Liver (tissue), 9 donors: ENCODE results near the gene C5. TPM values are rescaled to one million over a fixed set of nuclear protein-coding genes. Genes with fewer than 3 reads are reported as not detected.
A peak's percentile ranks its signal among the peaks of the same experiment; 100 is the strongest.

Source experiments
- DNase-seq: peaks from one replicate; pipeline ENCODE4 v3.0.0-alpha.2; 2017; ENCODE audit warnings: low spot score
- H3K27ac ChIP-seq, 2 donors: one replicate each; pipeline ENCODE4 v1.7.0; 2013; ENCODE audit warnings: inconsistent platforms in 2 of 2, low read length in 2 of 2, control low read depth in 1 of 2, low read depth in 1 of 2, mild to moderate bottlenecking in 1 of 2
- H3K27me3 ChIP-seq, 4 donors: one replicate each; pipeline versions ENCODE4 v1.6.1 to v1.7.0; 2013; ENCODE audit warnings: low read length in 3 of 4, inconsistent platforms in 1 of 4, mild to moderate bottlenecking in 1 of 4, moderate library complexity in 1 of 4; ENCODE audit not compliant: control insufficient read depth in 4 of 4, insufficient read depth in 4 of 4
- H3K36me3 ChIP-seq, 4 donors: one replicate each; pipeline versions ENCODE4 v1.6.1 to v1.7.0; 2013; ENCODE audit warnings: low read length in 3 of 4, mild to moderate bottlenecking in 3 of 4, low read depth in 1 of 4, moderate library complexity in 1 of 4; ENCODE audit not compliant: control insufficient read depth in 4 of 4, insufficient read depth in 3 of 4
- H3K4me1 ChIP-seq, 4 donors: one replicate each; pipeline versions ENCODE4 v1.6.1 to v1.7.0; 2013; ENCODE audit warnings: low read length in 3 of 4, mild to moderate bottlenecking in 3 of 4, moderate library complexity in 1 of 4; ENCODE audit not compliant: control insufficient read depth in 4 of 4, insufficient read depth in 4 of 4
- H3K4me3 ChIP-seq, 3 donors: one replicate each; pipeline versions ENCODE4 v1.6.1 to v1.7.0; 2013; ENCODE audit warnings: low read length in 3 of 3, control low read depth in 1 of 3, low read depth in 1 of 3, mild to moderate bottlenecking in 1 of 3
- H3K9ac ChIP-seq, 2 donors: one replicate each; pipeline ENCODE4 v1.7.0; 2013; ENCODE audit warnings: low read length in 2 of 2, mild to moderate bottlenecking in 2 of 2, moderate library complexity in 2 of 2, control low read depth in 1 of 2, low read depth in 1 of 2
- H3K9me3 ChIP-seq, 4 donors: one replicate each; pipeline versions ENCODE4 v1.6.1 to v1.7.0; 2013; ENCODE audit warnings: low read length in 3 of 4; ENCODE audit not compliant: control insufficient read depth in 4 of 4
- EGR1 ChIP-seq, 2 donors: IDR thresholded peaks; 2 replicates each; pipeline ENCODE4 v1.6.1; 2016 to 2018; ENCODE audit warnings: antibody characterized with exemption in 2 of 2, low read depth in 2 of 2
- FOXA1 ChIP-seq: IDR thresholded peaks from 2 replicates; pipeline ENCODE4 v1.6.1; 2016; ENCODE audit warnings: antibody characterized with exemption
- FOXA2 ChIP-seq: IDR thresholded peaks from 2 replicates; pipeline ENCODE4 v1.6.1; 2016; ENCODE audit warnings: antibody characterized with exemption
- HNF4A ChIP-seq, 2 donors: conservative IDR thresholded peaks; 2 replicates each; pipeline ENCODE4 v1.6.1; 2016; ENCODE audit warnings: antibody characterized with exemption in 2 of 2, mild to moderate bottlenecking in 2 of 2
- JUND ChIP-seq, 2 donors: IDR thresholded peaks; 2 replicates each; pipeline ENCODE4 v1.6.1; 2016; ENCODE audit warnings: antibody characterized with exemption in 2 of 2
- NR2F2 ChIP-seq: IDR thresholded peaks from 2 replicates; pipeline ENCODE4 v1.6.1; 2016; ENCODE audit warnings: antibody characterized with exemption
- RAD21 ChIP-seq, 2 donors: IDR thresholded peaks; 2 replicates each; pipeline ENCODE4 v1.6.1; 2016; ENCODE audit warnings: antibody characterized with exemption in 2 of 2, mild to moderate bottlenecking in 2 of 2
- RXRA ChIP-seq, 2 donors: IDR thresholded peaks; 2 replicates each; pipeline ENCODE4 v1.6.1; 2017 to 2018; ENCODE audit warnings: antibody characterized with exemption in 2 of 2, mild to moderate bottlenecking in 1 of 2
- SP1 ChIP-seq: IDR thresholded peaks from 2 replicates; pipeline ENCODE4 v1.6.1; 2018; ENCODE audit warnings: antibody characterized with exemption, mild to moderate bottlenecking
- YY1 ChIP-seq: IDR thresholded peaks from 2 replicates; pipeline ENCODE4 v1.6.1; 2016; ENCODE audit warnings: antibody characterized with exemption, mild to moderate bottlenecking
- ZBTB33 ChIP-seq: IDR thresholded peaks from 2 replicates; pipeline ENCODE4 v1.6.1; 2016; ENCODE audit warnings: antibody characterized with exemption
- WGBS: extraction: QIAGEN DNeasy Blood & Tissue Kit; methylation state at CpG from one replicate; pipeline ENCODE4 v1.1.7; 2013; 5-methylcytosine and 5-hydroxymethylcytosine counted together
- polyA plus RNA-seq, 2 donors: library from polyadenylated mRNA; stranded (reverse) in 1 of 2; unstranded in 1 of 2; fragments of 200-250 nt in 1 of 2; fragments of >200 nt in 1 of 2; fragmentation: Nextera tagmentation in 1 of 2; extraction: Ambion mirVana in 1 of 2; gene quantifications; one replicate each; pipeline versions ENCODE4 v1.2.1 to v1.2.3, GENCODE V29; 2013 to 2015
- total RNA-seq, 2 donors: library from RNA; depleted of rRNA; stranded (reverse); fragments of >200 nt; gene quantifications; one replicate each; pipeline ENCODE4 v1.2.3, GENCODE V29; 2014
- donor health status: healthy.
- donor health status: healthy.
- donor health status: healthy.
- donor health status: healthy.
- donor health status: healthy.

Gene C5
- total and polyA plus RNA-seq, 4 donors = 127 to 485 (median 361) TPM

GRCh38 chr9:120918931-120919842 is 130.9 kb downstream of the C5 start:
- H3K4me3 ChIP-seq = no peak overlapping the region
- H3K4me1 ChIP-seq = peaks cover 0 to 10% (median 0%) of the 10 kb centered on the region in 4 donors
- peak overlapping the region; percentile 29 to 33 for H3K27ac ChIP-seq
- no peaks in the 10 kb centered on the region for H3K9me3 ChIP-seq
- no peaks in the 10 kb centered on the region for H3K36me3 ChIP-seq
- TF ChIP-seq RXRA (IDR thresholded peaks at IDR 0.05) (peak; percentile 73 to 74), EGR1 (IDR thresholded peaks at IDR 0.05; ENCODE audit: low read depth in 2 of 2) (no peak), NR2F2 (peak; percentile 73), FOXA2 (no peak)
- H3K27me3 ChIP-seq = no peaks in the 10 kb centered on the region
- 84% methylated on average over 20 of the region's 20 CpGs for WGBS
- no peak overlapping the region for H3K9ac ChIP-seq
- no peak for DNase-seq

DNA sequence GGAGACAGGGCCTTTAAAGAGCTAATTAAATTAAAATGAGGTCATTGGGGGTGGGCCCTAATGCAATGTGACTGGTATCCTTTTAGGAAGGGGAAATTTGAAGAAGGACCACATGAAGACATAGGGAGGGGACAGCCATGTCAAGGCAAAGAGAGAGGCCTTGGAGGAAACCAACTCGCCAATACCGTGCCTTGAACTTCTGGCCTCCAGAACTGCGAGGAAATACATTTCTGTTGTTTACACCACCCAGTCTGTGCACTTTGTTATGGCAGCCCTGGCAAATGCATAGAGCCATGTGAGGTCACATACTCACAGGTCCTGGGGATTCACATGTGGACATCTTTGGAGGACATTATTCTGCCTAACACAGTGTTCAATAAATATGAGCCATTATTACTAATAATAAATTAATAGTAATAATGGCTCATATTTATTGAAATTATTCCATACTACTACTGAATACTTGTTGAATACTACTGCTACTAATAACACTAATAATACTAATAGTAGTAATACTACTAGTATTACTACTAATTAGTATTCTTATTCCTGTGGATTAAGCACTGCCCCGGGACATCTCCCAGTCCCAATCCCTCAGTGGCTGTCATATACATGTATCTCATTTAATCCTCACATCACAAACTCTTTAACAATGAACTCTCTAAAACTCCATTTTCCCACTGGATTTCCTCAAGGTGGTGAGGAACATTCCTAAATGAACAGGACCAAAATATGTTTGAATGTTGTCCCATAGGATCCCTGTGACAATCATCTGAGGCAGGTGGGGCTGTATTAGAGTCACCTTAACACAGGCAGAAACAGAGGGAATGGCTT is 131.9 kb downstream of the C5 start:
- no peaks in the 10 kb centered on the region for H3K36me3 ChIP-seq

GRCh38 chr9:120916991-120917880 is 132.8 kb downstream of the C5 start:
- no peak for TF ChIP-seq JUND (IDR thresholded peaks at IDR 0.05)
- no peak for TF ChIP-seq RXRA (IDR thresholded peaks at IDR 0.05)
- no peak for TF ChIP-seq EGR1 (IDR thresholded peaks at IDR 0.05; ENCODE audit: low read depth in 2 of 2)
- TF ChIP-seq HNF4A (conservative IDR thresholded peaks at IDR 0.05) = no peak
- TF ChIP-seq FOXA1 = no peak
- TF ChIP-seq RAD21 (IDR thresholded peaks at IDR 0.05) = no peak
- DNase-seq = no peak

More for the DNA sequence above, 131.9 kb downstream of the C5 start:
- TF ChIP-seq SP1 = no peak
- TF ChIP-seq RXRA (IDR thresholded peaks at IDR 0.05) = no peak
- TF ChIP-seq NR2F2 = no peak
- no peak for TF ChIP-seq FOXA1
- no peak for TF ChIP-seq ZBTB33
- TF ChIP-seq YY1 = no peak
- H3K9ac ChIP-seq = no peak overlapping the region
- 95% methylated on average over 4 of the region's 4 CpGs for WGBS
- H3K4me1 ChIP-seq = peaks cover 0 to 10% (median 0%) of the 10 kb centered on the region in 4 donors
- DNase-seq = no peak
- no peak overlapping the region for H3K4me3 ChIP-seq
- H3K27ac ChIP-seq = peak overlapping the region in 1 of 2 donors; percentile 29
- no peaks in the 10 kb centered on the region for H3K9me3 ChIP-seq
- H3K27me3 ChIP-seq = no peaks in the 10 kb centered on the region

More at GRCh38 chr9:120916991-120917880, 132.8 kb downstream of the C5 start:
- WGBS = 95% methylated on average over 8 of the region's 8 CpGs
- Histone ChIP-seq H3K9me3 (no peaks in the 10 kb centered on the region), H3K4me3 (no peak overlapping the region), H3K27ac (peak overlapping the region in 1 of 2 donors; percentile 5), H3K27me3 (no peaks in the 10 kb centered on the region), H3K9ac (no peak overlapping the region), H3K4me1 (peaks cover 0 to 10% (median 0%) of the 10 kb centered on the region in 4 donors), H3K36me3 (no peaks in the 10 kb centered on the region)
